ENCODE measurements around the gene COG2.
"Not testable (repeated sequence)": the region's sequence is repeated elsewhere in the genome, so short reads cannot be mapped to it uniquely, and the experiment has no call there.

Gene COG2

GRCh38 chr1:230715510-230715909 is 73.2 kb downstream of the COG2 start:
- DNase-seq (ENCODE audit: low read depth) = peak; percentile 8
- no peak overlapping the region for H3K4me3 ChIP-seq (ENCODE audit: control insufficient read depth, low read depth, low read length)
- peak; percentile 8 for TF ChIP-seq CTCF (conservative IDR thresholded peaks at IDR 0.05; ENCODE audit: control insufficient read depth, insufficient read depth, low read depth, low read length)

GRCh38 chr1:230716453-230716852 is 74.2 kb downstream of the COG2 start:
- not testable (repeated sequence) for DNase-seq (ENCODE audit: low read depth); H3K4me3 ChIP-seq (ENCODE audit: control insufficient read depth, low read depth, low read length)

GRCh38 chr1:230717251-230717650 is 75.0 kb downstream of the COG2 start:
- no peak overlapping the region for H3K4me3 ChIP-seq (ENCODE audit: control insufficient read depth, low read depth, low read length)
- TF ChIP-seq CTCF (conservative IDR thresholded peaks at IDR 0.05; ENCODE audit: control insufficient read depth, insufficient read depth, low read depth, low read length) = no peak
- peak; percentile 20 for DNase-seq (ENCODE audit: low read depth)

GRCh38 chr1:230721849-230722522 is 79.7 kb downstream of the COG2 start:
- DNase-seq (ENCODE audit: low read depth); H3K4me3 ChIP-seq (ENCODE audit: control insufficient read depth, low read depth, low read length): not testable (repeated sequence)

GRCh38 chr1:230725256-230726012 is 83.2 kb downstream of the COG2 start:
- H3K4me3 ChIP-seq (ENCODE audit: control insufficient read depth, low read depth, low read length) = no peak overlapping the region
- TF ChIP-seq CTCF (conservative IDR thresholded peaks at IDR 0.05; ENCODE audit: control insufficient read depth, insufficient read depth, low read depth, low read length) = no peak
- no peak for DNase-seq (ENCODE audit: low read depth)

GRCh38 chr1:230728710-230729392 is 86.6 kb downstream of the COG2 start:
- DNase-seq (ENCODE audit: low read depth) = peak; percentile 80
- TF ChIP-seq CTCF (conservative IDR thresholded peaks at IDR 0.05; ENCODE audit: control insufficient read depth, insufficient read depth, low read depth, low read length) = no peak
- H3K4me3 ChIP-seq (ENCODE audit: control insufficient read depth, low read depth, low read length) = no peak overlapping the region

GRCh38 chr1:230730977-230731376 is 88.7 kb downstream of the COG2 start:
- TF ChIP-seq CTCF (conservative IDR thresholded peaks at IDR 0.05; ENCODE audit: control insufficient read depth, insufficient read depth, low read depth, low read length) = no peak
- no peak for DNase-seq (ENCODE audit: low read depth)
- no peak overlapping the region for H3K4me3 ChIP-seq (ENCODE audit: control insufficient read depth, low read depth, low read length)
